SK-N-SH treated with all-trans-retinoic acid at 6 μM for 48 hours (cell line): ENCODE measurements around the gene ZNF331.
"Not testable (repeated sequence)": the region's sequence is repeated elsewhere in the genome, so short reads cannot be mapped to it uniquely, and the experiment has no call there.

Experiments
- BACH2 ChIP-seq: fragments of 250-450 bp; sonication (Bioruptor Pico); IDR thresholded peaks from 2 replicates; pipeline ENCODE4 v1.9.0; 2021; ENCODE audit warnings: mild to moderate bottlenecking, borderline replicate concordance
- ESRRG ChIP-seq: fragments of 250-450 bp; sonication (Bioruptor Pico); IDR thresholded peaks from 2 replicates; pipeline ENCODE4 v1.6.1; 2021; ENCODE audit warnings: mild to moderate bottlenecking
- ZFP3 ChIP-seq: fragments of 250-450 bp; sonication (Bioruptor Pico); IDR thresholded peaks from 2 replicates; pipeline ENCODE4 v1.5.0; 2020; ENCODE audit warnings: mild to moderate bottlenecking, moderate library complexity
- ZNF8 ChIP-seq: fragments of 450-650 bp; formaldehyde crosslinking; IDR thresholded peaks from 2 replicates; pipeline ENCODE4 v1.5.0; 2020; ENCODE audit warnings: mild to moderate bottlenecking, moderate library complexity
- TF ChIP-seq, protein P1 (sequence below): fragments of 250-450 bp; sonication (Bioruptor Pico); IDR thresholded peaks from 2 replicates; pipeline ENCODE4 v1.5.1; 2020; ENCODE audit warnings: low read depth, mild to moderate bottlenecking, moderate library complexity

GRCh38 chr19:53503151-53503550 lies 34.8 kb upstream of the ZNF331 start:
- TF ChIP-seq, protein P1, sequence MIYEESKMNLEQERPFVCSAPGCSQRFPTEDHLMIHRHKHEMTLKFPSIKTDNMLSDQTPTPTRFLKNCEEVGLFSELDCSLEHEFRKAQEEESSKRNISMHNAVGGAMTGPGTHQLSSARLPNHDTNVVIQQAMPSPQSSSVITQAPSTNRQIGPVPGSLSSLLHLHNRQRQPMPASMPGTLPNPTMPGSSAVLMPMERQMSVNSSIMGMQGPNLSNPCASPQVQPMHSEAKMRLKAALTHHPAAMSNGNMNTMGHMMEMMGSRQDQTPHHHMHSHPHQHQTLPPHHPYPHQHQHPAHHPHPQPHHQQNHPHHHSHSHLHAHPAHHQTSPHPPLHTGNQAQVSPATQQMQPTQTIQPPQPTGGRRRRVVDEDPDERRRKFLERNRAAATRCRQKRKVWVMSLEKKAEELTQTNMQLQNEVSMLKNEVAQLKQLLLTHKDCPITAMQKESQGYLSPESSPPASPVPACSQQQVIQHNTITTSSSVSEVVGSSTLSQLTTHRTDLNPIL (CRISPR knock-in tag) = not testable (repeated sequence)
- not testable (repeated sequence) for TF ChIP-seq ZFP3 (CRISPR knock-in tag); ZNF8 (CRISPR knock-in tag); BACH2 (CRISPR knock-in tag); ESRRG
